22Rv1 (cell line): ENCODE results near the gene FAM222A.

ENCODE experiments used
- H3K27ac ChIP-seq: fragments of 450-650 bp; 2 replicates; pipeline ENCODE4 v1.5.1; 2017
- CTCF ChIP-seq: fragments of 450-650 bp; IDR thresholded peaks from 2 replicates; pipeline ENCODE4 v1.5.1; 2017; ENCODE audit warnings: mild to moderate bottlenecking
- ZFX ChIP-seq: fragments of 450-650 bp; IDR thresholded peaks from 2 replicates; pipeline ENCODE4 v1.6.1; 2017; ENCODE audit warnings: antibody characterized with exemption, borderline replicate concordance

The FAM222A gene

GRCh38 chr12:109804820-109805761 is 91.5 kb downstream of the FAM222A start:
- H3K27ac ChIP-seq: no peak overlapping the region
- TF ChIP-seq ZFX (no peak), CTCF (peak; percentile 100)

DNA sequence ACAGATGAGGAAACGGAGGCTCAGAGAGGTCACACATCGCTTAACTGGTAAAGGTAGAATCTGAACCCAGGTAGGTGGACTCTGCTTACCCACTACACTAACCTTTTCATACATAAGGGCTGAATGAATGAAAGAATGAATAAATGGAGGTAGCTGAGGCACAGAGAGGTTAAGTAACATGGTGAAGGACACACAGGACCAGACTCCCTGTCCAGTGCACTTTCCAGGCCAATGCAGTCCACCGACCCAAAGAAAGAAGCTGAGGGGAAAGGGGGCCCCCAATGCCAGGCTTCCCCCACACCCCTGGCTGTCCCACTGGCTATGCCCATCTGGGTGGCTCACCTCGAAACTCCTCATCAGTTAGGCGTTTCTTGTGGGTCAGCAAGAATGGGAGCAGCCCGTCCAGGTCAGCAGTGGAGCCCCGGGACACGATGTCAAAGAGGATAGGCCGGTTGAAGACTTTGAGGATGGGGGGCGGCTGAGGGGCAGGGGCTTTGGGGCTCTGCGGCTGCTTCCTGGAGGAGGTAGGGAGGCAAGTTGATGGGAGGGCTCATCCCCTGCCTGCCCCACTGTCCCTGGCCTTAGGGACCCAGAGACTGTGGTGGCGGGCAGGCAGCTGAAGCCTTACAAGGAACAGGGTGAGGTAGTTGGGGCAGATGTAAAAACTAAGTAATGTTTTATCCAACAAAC is 94.5 kb downstream of the FAM222A start:
- no peak overlapping the region for H3K27ac ChIP-seq
- no peak for TF ChIP-seq ZFX
- TF ChIP-seq CTCF: no peak

DNA sequence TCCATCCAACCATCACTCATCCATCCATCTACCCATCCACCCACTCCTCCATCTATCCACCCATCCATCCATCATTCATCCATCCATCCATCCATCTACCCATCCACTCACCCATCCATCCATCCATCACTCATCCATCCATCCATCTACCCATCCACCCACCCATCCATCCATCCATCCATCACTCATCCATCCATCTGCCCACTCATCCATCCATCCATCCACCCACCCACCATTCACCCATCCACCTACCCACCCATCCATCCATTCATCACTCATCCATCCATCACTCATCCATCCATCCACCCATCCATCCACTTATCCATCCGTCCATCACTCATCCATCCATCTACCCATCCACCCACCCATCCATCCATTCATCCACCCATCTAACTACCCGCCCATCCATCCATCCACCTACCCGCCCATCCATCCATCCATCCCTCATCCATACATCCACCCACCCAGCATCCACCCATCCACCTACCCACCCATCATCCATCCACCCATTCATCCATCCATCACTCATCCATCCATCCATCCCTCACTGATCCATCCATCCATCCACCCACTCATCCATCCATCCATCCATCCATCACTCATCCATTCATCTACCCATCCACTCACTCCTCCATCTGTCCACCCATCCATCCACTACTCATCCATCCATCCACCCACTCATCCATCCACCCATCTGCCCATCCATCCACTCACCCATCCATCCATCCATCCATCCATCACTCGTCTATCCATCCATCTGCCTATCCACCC is 95.4 kb downstream of the FAM222A start:
- no peak overlapping the region for H3K27ac ChIP-seq
- no peak for TF ChIP-seq ZFX
- TF ChIP-seq CTCF: no peak

DNA sequence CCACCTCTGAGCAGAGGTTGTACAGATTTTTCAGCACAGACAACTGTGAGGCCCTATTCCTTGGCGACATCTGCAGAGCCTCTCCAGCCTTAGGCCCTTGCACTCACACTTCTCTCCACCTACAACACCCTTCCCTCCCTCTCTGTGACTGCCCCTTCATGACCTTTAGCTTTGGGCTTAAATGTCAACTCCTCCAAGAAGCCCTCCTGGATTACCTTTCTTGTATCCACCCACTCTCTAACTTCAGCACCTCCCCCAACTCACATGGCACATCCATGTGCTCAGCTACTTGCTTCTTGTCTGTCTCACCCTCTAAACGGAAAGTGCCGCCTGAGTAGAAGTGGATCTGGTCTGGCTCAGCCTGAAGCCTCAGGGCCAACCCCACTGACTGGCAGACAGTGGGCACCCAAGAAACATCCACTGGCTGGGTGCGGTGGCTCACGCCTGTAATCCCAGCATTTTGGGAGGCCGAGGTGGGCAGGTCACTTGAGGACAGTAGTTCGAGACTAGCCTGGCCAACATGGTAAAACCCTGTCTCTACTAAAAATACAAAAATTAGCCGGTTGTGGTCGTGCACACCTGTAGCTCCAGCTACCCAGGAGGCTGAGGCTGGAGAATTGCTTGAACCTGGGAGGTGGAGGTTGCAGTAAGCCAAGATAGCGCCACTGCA is 97.5 kb downstream of the FAM222A start:
- no peak for TF ChIP-seq ZFX
- TF ChIP-seq CTCF: no peak
- H3K27ac ChIP-seq: no peak overlapping the region

GRCh38 chr12:109811624-109811995 is 98.0 kb downstream of the FAM222A start:
- no peak overlapping the region for H3K27ac ChIP-seq
- no peak for TF ChIP-seq ZFX
- TF ChIP-seq CTCF: no peak; the same call in 1 of the 2 replicates

DNA sequence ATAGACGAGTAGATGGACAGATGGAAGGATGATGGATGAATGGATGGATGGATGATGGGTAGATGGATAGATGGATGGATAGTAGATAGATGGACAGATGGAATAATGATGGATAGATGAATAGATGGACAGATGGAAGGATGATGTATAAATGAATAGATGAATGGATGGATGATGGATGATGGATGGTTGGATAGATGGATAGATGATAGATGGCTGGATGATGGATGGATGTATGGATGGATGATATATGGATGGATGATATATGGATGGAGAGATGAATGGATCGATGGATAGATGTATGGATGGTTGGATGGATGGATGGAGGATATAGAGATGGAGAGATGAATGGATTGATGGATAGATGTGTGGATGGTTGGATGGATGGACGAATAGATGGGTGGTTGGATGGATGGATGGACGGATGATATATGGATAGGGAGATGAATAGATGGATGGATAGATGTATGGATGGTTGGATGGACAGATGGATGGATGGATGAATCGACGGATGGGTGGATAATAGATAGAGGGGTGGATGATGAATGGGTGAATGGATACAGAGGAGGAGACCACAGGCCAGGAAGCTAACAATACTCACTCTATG is 100.3 kb downstream of the FAM222A start:
- TF ChIP-seq CTCF (no peak), ZFX (no peak)
- H3K27ac ChIP-seq: no peak overlapping the region
